HepG2 (cell line): ENCODE data around the gene LENEP. TPM values are rescaled to one million over a fixed set of nuclear protein-coding genes. Genes with fewer than 3 reads are reported as not detected.

Source experiments
- ATF7 ChIP-seq, 2 experiments: fragments of 450-650 bp in 1 of 2; sonication (generic) in 1 of 2; formaldehyde crosslinking in 1 of 2; IDR thresholded peaks; 2 replicates each; pipeline versions ENCODE4 v1.4.0 to v1.6.1; 2016 to 2020; ENCODE audit warnings: antibody characterized with exemption in 1 of 2, mild to moderate bottlenecking in 1 of 2, missing genetic modification reagents in 1 of 2
- ELF3 ChIP-seq: IDR thresholded peaks from 2 replicates; pipeline ENCODE4 v1.6.1; 2016; ENCODE audit warnings: missing genetic modification reagents, missing compliant biosample characterization
- GABPA ChIP-seq, 2 experiments: IDR thresholded peaks; 2 replicates each; pipeline ENCODE4 v1.6.1; 2011 to 2016; ENCODE audit warnings: low read depth in 2 of 2, low read length in 1 of 2, missing biosample characterization in 1 of 2, missing genetic modification characterization in 1 of 2
- MLLT10 ChIP-seq: sonication (generic); formaldehyde crosslinking; IDR thresholded peaks from 2 replicates; pipeline ENCODE4 v1.4.0; 2020; ENCODE audit warnings: missing genetic modification reagents
- MZF1 ChIP-seq: sonication (generic); formaldehyde crosslinking; IDR thresholded peaks from 2 replicates; pipeline ENCODE4 v1.8.1; 2023; ENCODE audit warnings: mild to moderate bottlenecking, missing genetic modification reagents, borderline replicate concordance
- RXRB ChIP-seq: IDR thresholded peaks from 2 replicates; pipeline ENCODE4 v1.6.1; 2016; ENCODE audit warnings: borderline replicate concordance, missing genetic modification reagents, missing compliant biosample characterization
- SOX5 ChIP-seq: IDR thresholded peaks from 2 replicates; pipeline ENCODE4 v1.6.1; 2016; ENCODE audit warnings: borderline replicate concordance
- SOX6 ChIP-seq, 2 experiments: fragments of 450-650 bp in 1 of 2; sonication (generic) in 1 of 2; formaldehyde crosslinking in 1 of 2; IDR thresholded peaks; 2 replicates each; pipeline versions ENCODE4 v1.4.0 to v1.6.1; 2017 to 2020; ENCODE audit warnings: antibody characterized with exemption in 1 of 2, mild to moderate bottlenecking in 1 of 2, missing genetic modification reagents in 1 of 2
- TOE1 ChIP-seq: sonication (generic); formaldehyde crosslinking; IDR thresholded peaks from 2 replicates; pipeline ENCODE4 v1.4.0; 2020; ENCODE audit warnings: mild to moderate bottlenecking, missing genetic modification reagents
- U2AF2 ChIP-seq: fragments of 200-400 bp; formaldehyde crosslinking; IDR thresholded peaks from 2 replicates; pipeline ENCODE4 v1.6.1; 2017; ENCODE audit warnings: low read depth, mild to moderate bottlenecking, low read length
- WIZ ChIP-seq: sonication (generic); formaldehyde crosslinking; IDR thresholded peaks from 2 replicates; pipeline ENCODE4 v1.5.1; 2020; ENCODE audit warnings: mild to moderate bottlenecking, missing genetic modification reagents
- ZNF256 ChIP-seq: sonication (generic); formaldehyde crosslinking; conservative IDR thresholded peaks from 2 replicates; pipeline ENCODE4 v1.4.0; 2020; ENCODE audit warnings: missing genetic modification reagents
- ZNF335 ChIP-seq: sonication (generic); formaldehyde crosslinking; IDR thresholded peaks from 2 replicates; pipeline ENCODE4 v1.4.0; 2020; ENCODE audit warnings: missing genetic modification reagents
- ZNF562 ChIP-seq: sonication (generic); formaldehyde crosslinking; IDR thresholded peaks from 2 replicates; pipeline ENCODE4 v1.8.0; 2022; ENCODE audit warnings: missing genetic modification reagents, borderline replicate concordance
- ZNF605 ChIP-seq: sonication (generic); formaldehyde crosslinking; IDR thresholded peaks from 2 replicates; pipeline ENCODE4 v1.8.0; 2022; ENCODE audit warnings: mild to moderate bottlenecking, missing genetic modification reagents
- ZNF749 ChIP-seq: sonication (generic); formaldehyde crosslinking; IDR thresholded peaks from 2 replicates; pipeline ENCODE4 v1.8.0; 2022; ENCODE audit warnings: mild to moderate bottlenecking, missing genetic modification reagents, moderate library complexity, borderline replicate concordance
- ZNF766 ChIP-seq: sonication (generic); formaldehyde crosslinking; IDR thresholded peaks from 2 replicates; pipeline ENCODE4 v1.5.0; 2020; ENCODE audit warnings: missing genetic modification reagents, borderline replicate concordance
- ZSCAN20 ChIP-seq: sonication (generic); formaldehyde crosslinking; IDR thresholded peaks from 2 replicates; pipeline ENCODE4 v1.4.0; 2020; ENCODE audit warnings: missing genetic modification reagents, mild to moderate bottlenecking, borderline replicate concordance
- ZZZ3 ChIP-seq: sonication (generic); formaldehyde crosslinking; IDR thresholded peaks from 2 replicates; pipeline ENCODE4 v1.4.0; 2020; ENCODE audit warnings: missing genetic modification reagents, mild to moderate bottlenecking, borderline replicate concordance
- polyA plus RNA-seq, 8 experiments: library from polyadenylated mRNA; depleted of rRNA in 3 of 8; stranded (reverse) in 7 of 8; unstranded in 1 of 8; fragments of >200 nt; fragmentation: Illumina TruSeq in 4 of 8; extraction: Trizol in 4 of 8; gene quantifications; 2 replicates each; pipeline versions ENCODE4 v1.2.1 to v1.2.3, GENCODE V29; 2011 to 2016; ENCODE audit warnings: low read depth in 4 of 8, missing spikeins in 1 of 8, mixed read lengths in 1 of 8; ENCODE audit not compliant: insufficient read depth in 1 of 8
- total RNA-seq, 5 experiments: library from RNA; depleted of rRNA; stranded (reverse); fragments of >200 nt; fragmentation: Illumina TruSeq; extraction: Trizol; gene quantifications; 2 replicates each; pipeline ENCODE4 v1.2.3, GENCODE V29; 2016; ENCODE audit warnings: low read depth in 1 of 5
- TF ChIP-seq, protein P1 (sequence below): fragments of 450-650 bp; IDR thresholded peaks from 2 replicates; pipeline ENCODE4 v1.6.1; 2017; ENCODE audit warnings: mild to moderate bottlenecking
- TF ChIP-seq, protein P2 (sequence below): sonication (generic); formaldehyde crosslinking; IDR thresholded peaks from 2 replicates; pipeline ENCODE4 v1.5.0; 2020; ENCODE audit warnings: missing genetic modification reagents
- TF ChIP-seq, protein P3 (sequence below): sonication (generic); formaldehyde crosslinking; IDR thresholded peaks from 2 replicates; pipeline ENCODE4 v1.5.0; 2020; ENCODE audit warnings: mild to moderate bottlenecking, missing genetic modification reagents
- TF ChIP-seq, protein P4 (sequence below): IDR thresholded peaks from 2 replicates; pipeline ENCODE4 v1.6.1; 2016; ENCODE audit warnings: low read depth, control low read depth

Gene LENEP
- total and polyA plus RNA-seq, 2 of the 13 experiments (the other 11 are each of a cell fraction or from before 2014, with no cell fraction given): 0.29 TPM; not detected in 1

DNA sequence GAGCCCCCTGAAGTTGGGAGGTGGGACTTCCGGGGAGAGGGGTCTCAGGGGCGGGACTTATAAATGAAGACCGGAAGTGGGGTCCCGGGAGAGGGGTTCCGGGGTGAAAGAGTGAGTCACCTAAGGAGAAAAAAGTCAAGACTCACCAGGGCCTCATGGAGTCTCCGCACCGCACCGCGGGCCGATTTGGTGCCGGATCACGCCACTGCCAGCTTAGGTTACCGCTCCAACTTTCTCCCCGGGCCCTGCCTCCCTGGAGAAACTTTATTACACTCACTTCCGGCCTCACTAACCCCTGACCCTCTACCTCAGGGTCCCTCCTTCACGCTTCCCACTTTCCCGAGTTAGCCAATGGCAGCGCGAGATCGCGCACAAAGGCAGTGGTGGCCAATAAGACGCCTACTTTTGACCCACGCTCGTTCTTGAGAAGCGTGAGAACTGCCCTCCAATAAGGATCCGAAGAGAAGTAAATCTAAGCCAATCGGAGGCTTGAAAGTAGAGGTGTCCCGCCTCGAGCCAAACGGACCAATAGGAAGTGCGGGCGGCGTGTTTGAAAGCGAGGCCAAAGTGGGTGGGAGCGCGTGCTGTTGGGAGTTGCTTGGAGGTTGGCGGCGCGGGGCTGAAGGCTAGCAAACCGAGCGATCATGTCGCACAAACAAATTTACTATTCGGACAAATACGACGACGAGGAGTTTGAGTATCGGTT is 19.1 kb upstream of the LENEP start, which contains the start of gene CKS1B (continued):
- no peak for TF ChIP-seq SOX6 (IDR thresholded peaks at IDR 0.05)
- TF ChIP-seq SOX6 (CRISPR knock-in tag; IDR thresholded peaks at IDR 0.05): no peak; the same call in 1 of the 2 replicates
- TF ChIP-seq ZNF749 (CRISPR knock-in tag): peak; percentile 27; the same call in 1 of the 2 replicates
- TF ChIP-seq MLLT10: no peak
- TF ChIP-seq, protein P1, sequence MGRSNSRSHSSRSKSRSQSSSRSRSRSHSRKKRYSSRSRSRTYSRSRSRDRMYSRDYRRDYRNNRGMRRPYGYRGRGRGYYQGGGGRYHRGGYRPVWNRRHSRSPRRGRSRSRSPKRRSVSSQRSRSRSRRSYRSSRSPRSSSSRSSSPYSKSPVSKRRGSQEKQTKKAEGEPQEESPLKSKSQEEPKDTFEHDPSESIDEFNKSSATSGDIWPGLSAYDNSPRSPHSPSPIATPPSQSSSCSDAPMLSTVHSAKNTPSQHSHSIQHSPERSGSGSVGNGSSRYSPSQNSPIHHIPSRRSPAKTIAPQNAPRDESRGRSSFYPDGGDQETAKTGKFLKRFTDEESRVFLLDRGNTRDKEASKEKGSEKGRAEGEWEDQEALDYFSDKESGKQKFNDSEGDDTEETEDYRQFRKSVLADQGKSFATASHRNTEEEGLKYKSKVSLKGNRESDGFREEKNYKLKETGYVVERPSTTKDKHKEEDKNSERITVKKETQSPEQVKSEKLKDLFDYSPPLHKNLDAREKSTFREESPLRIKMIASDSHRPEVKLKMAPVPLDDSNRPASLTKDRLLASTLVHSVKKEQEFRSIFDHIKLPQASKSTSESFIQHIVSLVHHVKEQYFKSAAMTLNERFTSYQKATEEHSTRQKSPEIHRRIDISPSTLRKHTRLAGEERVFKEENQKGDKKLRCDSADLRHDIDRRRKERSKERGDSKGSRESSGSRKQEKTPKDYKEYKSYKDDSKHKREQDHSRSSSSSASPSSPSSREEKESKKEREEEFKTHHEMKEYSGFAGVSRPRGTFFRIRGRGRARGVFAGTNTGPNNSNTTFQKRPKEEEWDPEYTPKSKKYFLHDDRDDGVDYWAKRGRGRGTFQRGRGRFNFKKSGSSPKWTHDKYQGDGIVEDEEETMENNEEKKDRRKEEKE: no peak
- peak; percentile 50; the same call in 1 of the 2 replicates for TF ChIP-seq ZNF605 (CRISPR knock-in tag)
- TF ChIP-seq ZNF766 (CRISPR knock-in tag): no peak
- TF ChIP-seq ZZZ3 (CRISPR knock-in tag): peak; percentile 41; the same call in 1 of the 2 replicates
- TF ChIP-seq, protein P2, sequence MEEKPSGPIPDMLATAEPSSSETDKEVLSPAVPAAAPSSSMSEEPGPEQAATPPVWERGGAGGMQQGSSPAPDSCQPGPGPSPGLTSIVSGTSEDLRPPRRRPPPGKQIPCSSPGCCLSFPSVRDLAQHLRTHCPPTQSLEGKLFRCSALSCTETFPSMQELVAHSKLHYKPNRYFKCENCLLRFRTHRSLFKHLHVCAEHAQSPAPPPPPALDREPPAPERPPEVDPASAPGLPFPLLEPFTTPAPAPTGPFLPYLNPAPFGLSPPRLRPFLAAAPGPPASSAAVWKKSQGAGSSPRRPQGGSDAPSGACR: no peak; the same call in 1 of the 2 replicates
- peak; percentile 70 for TF ChIP-seq GABPA (IDR thresholded peaks at IDR 0.05; ENCODE audit: low read depth, low read length)
- peak; percentile 90 for TF ChIP-seq GABPA (CRISPR knock-in tag; IDR thresholded peaks at IDR 0.05; ENCODE audit: low read depth)
- TF ChIP-seq, protein P3, sequence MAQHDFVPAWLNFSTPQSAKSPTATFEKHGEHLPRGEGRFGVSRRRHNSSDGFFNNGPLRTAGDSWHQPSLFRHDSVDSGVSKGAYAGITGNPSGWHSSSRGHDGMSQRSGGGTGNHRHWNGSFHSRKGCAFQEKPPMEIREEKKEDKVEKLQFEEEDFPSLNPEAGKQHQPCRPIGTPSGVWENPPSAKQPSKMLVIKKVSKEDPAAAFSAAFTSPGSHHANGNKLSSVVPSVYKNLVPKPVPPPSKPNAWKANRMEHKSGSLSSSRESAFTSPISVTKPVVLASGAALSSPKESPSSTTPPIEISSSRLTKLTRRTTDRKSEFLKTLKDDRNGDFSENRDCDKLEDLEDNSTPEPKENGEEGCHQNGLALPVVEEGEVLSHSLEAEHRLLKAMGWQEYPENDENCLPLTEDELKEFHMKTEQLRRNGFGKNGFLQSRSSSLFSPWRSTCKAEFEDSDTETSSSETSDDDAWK (CRISPR knock-in tag): no peak
- no peak for TF ChIP-seq ZSCAN20 (CRISPR knock-in tag)
- TF ChIP-seq WIZ (CRISPR knock-in tag): no peak
- TF ChIP-seq, protein P4, sequence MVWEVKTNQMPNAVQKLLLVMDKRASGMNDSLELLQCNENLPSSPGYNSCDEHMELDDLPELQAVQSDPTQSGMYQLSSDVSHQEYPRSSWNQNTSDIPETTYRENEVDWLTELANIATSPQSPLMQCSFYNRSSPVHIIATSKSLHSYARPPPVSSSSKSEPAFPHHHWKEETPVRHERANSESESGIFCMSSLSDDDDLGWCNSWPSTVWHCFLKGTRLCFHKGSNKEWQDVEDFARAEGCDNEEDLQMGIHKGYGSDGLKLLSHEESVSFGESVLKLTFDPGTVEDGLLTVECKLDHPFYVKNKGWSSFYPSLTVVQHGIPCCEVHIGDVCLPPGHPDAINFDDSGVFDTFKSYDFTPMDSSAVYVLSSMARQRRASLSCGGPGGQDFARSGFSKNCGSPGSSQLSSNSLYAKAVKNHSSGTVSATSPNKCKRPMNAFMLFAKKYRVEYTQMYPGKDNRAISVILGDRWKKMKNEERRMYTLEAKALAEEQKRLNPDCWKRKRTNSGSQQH: peak; percentile 88; the same call in 1 of the 2 replicates
- no peak for TF ChIP-seq ZNF562
- TF ChIP-seq U2AF2: no peak
- no peak for TF ChIP-seq ZNF256 (CRISPR knock-in tag)
- no peak for TF ChIP-seq ATF7 (IDR thresholded peaks at IDR 0.05)
- no peak for TF ChIP-seq ATF7 (CRISPR knock-in tag; IDR thresholded peaks at IDR 0.05)
- TF ChIP-seq ELF3: no peak; the same call in 1 of the 2 replicates
- no peak for TF ChIP-seq TOE1 (CRISPR knock-in tag)
- TF ChIP-seq RXRB: no peak
- no peak; the same call in 1 of the 2 replicates for TF ChIP-seq MZF1
- TF ChIP-seq ZNF335 (CRISPR knock-in tag): no peak; the same call in 1 of the 2 replicates
- no peak; the same call in 1 of the 2 replicates for TF ChIP-seq SOX5 (CRISPR knock-in tag)
